ENCODE data around the gene CCDC27.

The CCDC27 gene

GRCh38 chr1:3752400-3752945 lies at the start of gene CCDC27:
CCDC27 (plus strand) TSS chr1:3752450; CDS start chr1:3752482, 32 bp downstream.
- DNase-seq (ENCODE audit: low read depth in 2 of 3, low spot score in 1 of 3), result no peak

GRCh38 chr1:3702528-3702927 lies 49.7 kb upstream of the CCDC27 start:
- no peak for DNase-seq (ENCODE audit: low read depth in 2 of 3, low spot score in 1 of 3)

- no peak for DNase-seq (ENCODE audit: low read depth in 2 of 3, low spot score in 1 of 3)
Measured at GRCh38 chr1:3702990-3703728, 49.1 kb upstream of the CCDC27 start.

GRCh38 chr1:3703786-3704371 lies 48.4 kb upstream of the CCDC27 start:
- DNase-seq (ENCODE audit: low read depth in 2 of 3, low spot score in 1 of 3), result no peak

GRCh38 chr1:3705341-3705950 lies 46.8 kb upstream of the CCDC27 start:
- no peak for DNase-seq (ENCODE audit: low read depth in 2 of 3, low spot score in 1 of 3)

GRCh38 chr1:3706651-3707297 lies 45.5 kb upstream of the CCDC27 start:
- no peak for DNase-seq (ENCODE audit: low read depth in 2 of 3, low spot score in 1 of 3)

GRCh38 chr1:3707298-3707938 lies 44.8 kb upstream of the CCDC27 start:
- DNase-seq (ENCODE audit: low read depth in 2 of 3, low spot score in 1 of 3), result no peak

- DNase-seq (ENCODE audit: low read depth in 2 of 3, low spot score in 1 of 3), result no peak
Measured at GRCh38 chr1:3707939-3708328, 44.3 kb upstream of the CCDC27 start.

GRCh38 chr1:3708791-3709190 lies 43.5 kb upstream of the CCDC27 start:
- DNase-seq (ENCODE audit: low read depth in 2 of 3, low spot score in 1 of 3), result no peak

GRCh38 chr1:3710251-3710650 lies 42.0 kb upstream of the CCDC27 start:
- no peak for DNase-seq (ENCODE audit: low read depth in 2 of 3, low spot score in 1 of 3)

- DNase-seq (ENCODE audit: low read depth in 2 of 3, low spot score in 1 of 3), result no peak
Measured at GRCh38 chr1:3711381-3711779, 40.9 kb upstream of the CCDC27 start.

- DNase-seq (ENCODE audit: low read depth in 2 of 3, low spot score in 1 of 3), result no peak
Measured at GRCh38 chr1:3711780-3712451, 40.3 kb upstream of the CCDC27 start.

GRCh38 chr1:3712573-3713535 lies 39.4 kb upstream of the CCDC27 start:
- no peak for DNase-seq (ENCODE audit: low read depth in 2 of 3, low spot score in 1 of 3)

GRCh38 chr1:3713840-3714239 lies 38.4 kb upstream of the CCDC27 start:
- DNase-seq (ENCODE audit: low read depth in 2 of 3, low spot score in 1 of 3), result no peak

- no peak for DNase-seq (ENCODE audit: low read depth in 2 of 3, low spot score in 1 of 3)
Measured at GRCh38 chr1:3714284-3714741, 37.9 kb upstream of the CCDC27 start.

GRCh38 chr1:3714814-3715213 lies 37.4 kb upstream of the CCDC27 start:
- DNase-seq (ENCODE audit: low read depth in 2 of 3, low spot score in 1 of 3), result no peak

GRCh38 chr1:3716351-3716750 lies 35.9 kb upstream of the CCDC27 start:
- DNase-seq (ENCODE audit: low read depth in 2 of 3, low spot score in 1 of 3), result no peak

- DNase-seq (ENCODE audit: low read depth in 2 of 3, low spot score in 1 of 3), result no peak
Measured at GRCh38 chr1:3717041-3717714, 35.1 kb upstream of the CCDC27 start.
